ENCODE measurements around the gene MAN1A1. TPM values are rescaled to one million over a fixed set of nuclear protein-coding genes. Genes with fewer than 3 reads are reported as not detected.

Gene MAN1A1
- total and polyA plus RNA-seq, 10 donors, result 6.0 to 148 (median 93.5) TPM

GRCh38 chr6:119192200-119192599 lies 157.4 kb downstream of the MAN1A1 start:
- Histone ChIP-seq H3K9me3 (no peaks in the 10 kb centered on the region), H3K4me3 (no peak overlapping the region), H3K27me3 (replicated peaks in 1 of 7) (no peaks in the 10 kb centered on the region), H3K36me3 (peaks cover 0 to 96% (median 24%) of the 10 kb centered on the region in 6 donors), H3K4me1 (no peaks in the 10 kb centered on the region), H3K27ac (peak overlapping the region in 1 of 8 donors; percentile 18)
- no peak for DNase-seq
- intact Hi-C loops (cut with DNase I; ENCODE audit: low total_unique reads), result no loop called here
- WGBS, 5 donors, result 88 to 92% (median 88%) methylated on average over 3 of the region's 3 CpGs
- TF ChIP-seq POLR2A (IDR thresholded peaks at IDR 0.05) (no peak), POLR2AphosphoS5 (IDR thresholded peaks at IDR 0.05) (no peak), CTCF (IDR thresholded peaks at IDR 0.05 in 8 of 11, conservative IDR thresholded peaks at IDR 0.05 in 3 of 11) (no peak)

- H3K4me3 ChIP-seq, result no peak overlapping the region
- H3K4me1 ChIP-seq, result no peaks in the 10 kb centered on the region
- intact Hi-C loops (cut with DNase I; ENCODE audit: low total_unique reads), result no loop called here
- no peaks in the 10 kb centered on the region for H3K27me3 ChIP-seq (replicated peaks in 1 of 7)
- 88 to 97% (median 92%) methylated on average over 1 of the region's 1 CpG for WGBS, 5 donors
- TF ChIP-seq POLR2A (IDR thresholded peaks at IDR 0.05), result no peak
- TF ChIP-seq CTCF (IDR thresholded peaks at IDR 0.05 in 8 of 11, conservative IDR thresholded peaks at IDR 0.05 in 3 of 11), result no peak
- TF ChIP-seq POLR2AphosphoS5 (IDR thresholded peaks at IDR 0.05), result no peak
- DNase-seq, result no peak
- H3K9me3 ChIP-seq, result no peaks in the 10 kb centered on the region
- no peak overlapping the region for H3K27ac ChIP-seq
- peaks cover 0 to 93% (median 19%) of the 10 kb centered on the region in 6 donors for H3K36me3 ChIP-seq
Measured at GRCh38 chr6:119190176-119190575, 159.4 kb downstream of the MAN1A1 start.

GRCh38 chr6:119189498-119189897 lies 160.1 kb downstream of the MAN1A1 start:
- TF ChIP-seq POLR2A (IDR thresholded peaks at IDR 0.05), result no peak
- TF ChIP-seq POLR2AphosphoS5 (IDR thresholded peaks at IDR 0.05), result peak in 1 of 3 donors; percentile 12
- no peak overlapping the region for H3K4me3 ChIP-seq
- DNase-seq, result no peak
- intact Hi-C loops (cut with DNase I; ENCODE audit: low total_unique reads), result no loop called here
- H3K4me1 ChIP-seq, result no peaks in the 10 kb centered on the region
- H3K36me3 ChIP-seq, result peaks cover 0 to 96% (median 22%) of the 10 kb centered on the region in 6 donors
- WGBS, 5 donors, result 83 to 91% (median 84%) methylated on average over 14 of the region's 14 CpGs
- no peak overlapping the region for H3K27ac ChIP-seq
- H3K9me3 ChIP-seq, result no peaks in the 10 kb centered on the region
- no peaks in the 10 kb centered on the region for H3K27me3 ChIP-seq (replicated peaks in 1 of 7)

GRCh38 chr6:119187596-119187995 lies 162.0 kb downstream of the MAN1A1 start:
- intact Hi-C loops (cut with DNase I; ENCODE audit: low total_unique reads), result no loop called here
- 50 to 84% (median 57%) methylated on average over 1 of the region's 1 CpG for WGBS, 5 donors
- TF ChIP-seq POLR2AphosphoS5 (IDR thresholded peaks at IDR 0.05) (no peak), CTCF (IDR thresholded peaks at IDR 0.05 in 8 of 11, conservative IDR thresholded peaks at IDR 0.05 in 3 of 11) (no peak), POLR2A (IDR thresholded peaks at IDR 0.05) (no peak)

GRCh38 chr6:119186490-119186889 lies 163.1 kb downstream of the MAN1A1 start:
- H3K4me1 ChIP-seq, result no peaks in the 10 kb centered on the region

More at GRCh38 chr6:119187596-119187995, 162.0 kb downstream of the MAN1A1 start:
- Histone ChIP-seq H3K9me3 (no peaks in the 10 kb centered on the region), H3K27ac (no peak overlapping the region), H3K4me3 (no peak overlapping the region), H3K4me1 (no peaks in the 10 kb centered on the region), H3K27me3 (replicated peaks in 1 of 7) (no peaks in the 10 kb centered on the region), H3K36me3 (peaks cover 0 to 96% (median 25%) of the 10 kb centered on the region in 6 donors)
- DNase-seq, result no peak

More at GRCh38 chr6:119186490-119186889, 163.1 kb downstream of the MAN1A1 start:
- WGBS, 5 donors, result 94 to 97% (median 95%) methylated on average over 5 of the region's 5 CpGs
- intact Hi-C loops (cut with DNase I; ENCODE audit: low total_unique reads), result no loop called here
- no peak for TF ChIP-seq CTCF (IDR thresholded peaks at IDR 0.05 in 8 of 11, conservative IDR thresholded peaks at IDR 0.05 in 3 of 11)
- TF ChIP-seq POLR2AphosphoS5 (IDR thresholded peaks at IDR 0.05), result no peak
- no peak for TF ChIP-seq POLR2A (IDR thresholded peaks at IDR 0.05)
- H3K4me3 ChIP-seq, result no peak overlapping the region
- DNase-seq, result peak; percentile 36
- no peaks in the 10 kb centered on the region for H3K27me3 ChIP-seq (replicated peaks in 1 of 7)
- H3K36me3 ChIP-seq, result peaks cover 0 to 93% (median 25%) of the 10 kb centered on the region in 6 donors
- no peak overlapping the region for H3K27ac ChIP-seq
- H3K9me3 ChIP-seq, result no peaks in the 10 kb centered on the region

Data from spleen (tissue), 11 donors.